ENCODE data around the gene TEX35.

The TEX35 gene

DNA sequence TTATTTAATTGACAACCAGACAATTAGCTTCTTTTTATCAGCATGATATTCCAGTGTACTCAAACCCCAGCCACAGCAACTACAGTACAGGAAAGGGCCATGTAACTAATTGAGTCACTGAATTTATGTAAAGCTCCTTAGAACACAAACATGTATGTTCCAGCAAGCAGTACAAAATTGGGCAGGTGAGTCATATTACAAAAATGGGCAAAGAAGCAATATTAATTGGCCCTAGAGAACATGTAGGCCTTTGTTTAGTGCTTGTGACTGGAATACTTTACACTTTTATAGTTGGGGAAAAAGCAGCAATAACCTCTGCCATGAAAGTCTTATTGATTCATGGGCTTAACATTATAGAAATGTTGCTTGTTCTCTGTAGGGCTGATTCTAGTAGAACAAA is 47.9 kb upstream of the TEX35 start:
- no peaks in the 10 kb centered on the region for H3K4me1 ChIP-seq (ENCODE audit: control insufficient read depth, insufficient read depth, low read length)
- H3K9me3 ChIP-seq (ENCODE audit: control insufficient read depth, insufficient read depth, low read depth, low read length) = no peaks in the 10 kb centered on the region
- H3K36me3 ChIP-seq (ENCODE audit: control insufficient read depth in 2 of 2, insufficient read depth in 1 of 2, low read length in 2 of 2) = peaks cover 0 to 16% of the 10 kb centered on the region in 2 experiments; a peak in 1 of 3 replicates
- no peak overlapping the region for H3K4me3 ChIP-seq (ENCODE audit: low read depth, low read length)
- ChIA-PET POLR2A (interaction anchor here (0.6 kb wide), 1 partner anchor 15 kb away, joined by 4 read pairs; no protein-coding TSS in a partner anchor), CTCF (interaction anchor here (0.6 to 2.6 kb wide), 4 partner anchors 28 to 537 kb away, joined by 3 to 19 read pairs (median 4); no protein-coding TSS in a partner anchor)
- no peak for TF ChIP-seq ZNF157 (tag by site-specific recombination; IDR thresholded peaks at IDR 0.05)
- no peak for TF ChIP-seq ZNF433 (tag by site-specific recombination; IDR thresholded peaks at IDR 0.05; ENCODE audit: low read depth)
- TF ChIP-seq, protein P1, sequence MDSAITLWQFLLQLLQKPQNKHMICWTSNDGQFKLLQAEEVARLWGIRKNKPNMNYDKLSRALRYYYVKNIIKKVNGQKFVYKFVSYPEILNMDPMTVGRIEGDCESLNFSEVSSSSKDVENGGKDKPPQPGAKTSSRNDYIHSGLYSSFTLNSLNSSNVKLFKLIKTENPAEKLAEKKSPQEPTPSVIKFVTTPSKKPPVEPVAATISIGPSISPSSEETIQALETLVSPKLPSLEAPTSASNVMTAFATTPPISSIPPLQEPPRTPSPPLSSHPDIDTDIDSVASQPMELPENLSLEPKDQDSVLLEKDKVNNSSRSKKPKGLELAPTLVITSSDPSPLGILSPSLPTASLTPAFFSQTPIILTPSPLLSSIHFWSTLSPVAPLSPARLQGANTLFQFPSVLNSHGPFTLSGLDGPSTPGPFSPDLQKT (IDR thresholded peaks at IDR 0.05; ENCODE audit: borderline replicate concordance, low read depth, low read length) = no peak
- no peak for TF ChIP-seq ZNF530 (tag by site-specific recombination; IDR thresholded peaks at IDR 0.05; ENCODE audit: low read depth)
- no peak for TF ChIP-seq BCL11A (tag by site-specific recombination; IDR thresholded peaks at IDR 0.05; ENCODE audit: low read depth)
- no peak for TF ChIP-seq ZBTB26 (tag by site-specific recombination; optimal IDR thresholded peaks at IDR 0.05)
- no peak for TF ChIP-seq ZSCAN23 (tag by site-specific recombination; IDR thresholded peaks at IDR 0.05)
- TF ChIP-seq ZNF174 (tag by site-specific recombination; IDR thresholded peaks at IDR 0.05) = no peak
- TF ChIP-seq ZNF148 (tag by site-specific recombination; IDR thresholded peaks at IDR 0.05; ENCODE audit: borderline replicate concordance) = no peak
- no peak for TF ChIP-seq ZNF354C (tag by site-specific recombination; IDR thresholded peaks at IDR 0.05; ENCODE audit: borderline replicate concordance, low read depth)
- TF ChIP-seq KLF9 (tag by site-specific recombination; IDR thresholded peaks at IDR 0.05; ENCODE audit: low read depth) = no peak
- no peak for TF ChIP-seq SP3 (tag by site-specific recombination; IDR thresholded peaks at IDR 0.05)
- no peak overlapping the region for H3K27ac ChIP-seq (ENCODE audit: extremely low read depth, low read depth, low read length)

GRCh38 chr1:178467837-178468236 is 45.1 kb upstream of the TEX35 start:
- no peak overlapping the region for H3K4me3 ChIP-seq (ENCODE audit: low read depth, low read length)

DNA sequence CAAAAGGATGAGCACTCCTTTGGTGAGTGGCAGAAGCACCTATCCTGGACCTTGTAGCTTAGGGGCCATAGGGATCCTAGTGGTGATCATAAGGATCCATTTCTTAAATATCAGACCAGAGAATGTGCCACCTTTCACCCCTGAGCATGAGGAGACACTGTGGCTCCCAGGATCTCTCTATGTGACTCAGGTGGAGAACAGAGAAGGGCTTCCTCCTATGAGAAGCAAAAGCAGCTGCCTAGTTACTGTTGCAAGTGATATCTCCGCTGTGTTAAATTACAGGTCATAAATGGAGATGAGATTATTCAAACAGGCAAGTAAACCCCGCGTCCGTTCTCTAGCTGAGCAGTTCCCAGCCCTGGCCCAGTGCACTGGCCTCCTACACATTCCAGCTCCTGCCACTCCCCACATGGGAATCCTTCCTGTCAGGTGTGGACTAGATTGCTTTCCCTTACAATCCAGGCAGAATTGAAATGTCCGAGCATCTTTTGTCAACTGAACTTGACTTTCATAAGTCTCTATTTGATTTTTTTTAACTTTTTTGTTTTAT is 42.4 kb upstream of the TEX35 start:
- Histone ChIP-seq H3K9me3 (ENCODE audit: control insufficient read depth, insufficient read depth, low read depth, low read length) (no peaks in the 10 kb centered on the region), H3K4me3 (ENCODE audit: low read depth, low read length) (no peak overlapping the region), H3K36me3 (ENCODE audit: control insufficient read depth in 2 of 2, insufficient read depth in 1 of 2, low read length in 2 of 2) (peaks cover 0 to 24% of the 10 kb centered on the region in 2 experiments; a peak in 1 of 3 replicates), H3K4me1 (ENCODE audit: control insufficient read depth, insufficient read depth, low read length) (no peaks in the 10 kb centered on the region), H3K27ac (ENCODE audit: extremely low read depth, low read depth, low read length) (no peak overlapping the region)
- CTCF ChIA-PET = interaction anchor here (0.9 to 4.0 kb wide), 2 partner anchors 31 to 1339 kb away, joined by 3 to 22 read pairs; no protein-coding TSS in a partner anchor
- POLR2A ChIA-PET = interaction anchor here (0.9 kb wide), 1 partner anchor 25 kb away, joined by 4 read pairs; no protein-coding TSS in a partner anchor
- no peak for TF ChIP-seq ZNF670 (tag by site-specific recombination; IDR thresholded peaks at IDR 0.05; ENCODE audit: low read depth)
- TF ChIP-seq, protein P2, sequence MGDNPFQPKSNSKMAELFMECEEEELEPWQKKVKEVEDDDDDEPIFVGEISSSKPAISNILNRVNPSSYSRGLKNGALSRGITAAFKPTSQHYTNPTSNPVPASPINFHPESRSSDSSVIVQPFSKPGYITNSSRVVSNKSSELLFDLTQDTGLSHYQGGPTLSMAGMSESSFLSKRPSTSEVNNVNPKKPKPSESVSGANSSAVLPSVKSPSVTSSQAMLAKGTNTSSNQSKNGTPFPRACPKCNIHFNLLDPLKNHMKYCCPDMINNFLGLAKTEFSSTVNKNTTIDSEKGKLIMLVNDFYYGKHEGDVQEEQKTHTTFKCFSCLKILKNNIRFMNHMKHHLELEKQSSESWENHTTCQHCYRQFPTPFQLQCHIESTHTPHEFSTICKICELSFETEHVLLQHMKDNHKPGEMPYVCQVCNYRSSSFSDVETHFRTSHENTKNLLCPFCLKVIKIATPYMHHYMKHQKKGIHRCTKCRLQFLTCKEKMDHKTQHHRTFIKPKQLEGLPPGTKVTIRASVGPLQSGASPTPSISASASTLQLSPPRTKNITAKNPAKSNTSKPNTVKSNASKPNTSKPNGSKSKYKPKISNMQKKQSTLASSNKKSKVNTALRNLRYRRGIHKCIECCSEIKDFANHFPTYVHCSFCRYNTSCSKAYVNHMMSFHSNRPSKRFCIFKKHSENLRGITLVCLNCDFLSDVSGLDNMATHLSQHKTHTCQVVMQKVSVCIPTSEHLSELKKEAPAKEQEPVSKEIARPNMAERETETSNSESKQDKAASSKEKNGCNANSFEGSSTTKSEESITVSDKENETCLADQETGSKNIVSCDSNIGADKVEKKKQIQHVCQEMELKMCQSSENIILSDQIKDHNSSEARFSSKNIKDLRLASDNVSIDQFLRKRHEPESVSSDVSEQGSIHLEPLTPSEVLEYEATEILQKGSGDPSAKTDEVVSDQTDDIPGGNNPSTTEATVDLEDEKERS (tag by site-specific recombination; IDR thresholded peaks at IDR 0.05) = no peak
- no peak for TF ChIP-seq ZNF791 (tag by site-specific recombination; IDR thresholded peaks at IDR 0.05)
- TF ChIP-seq, protein P3, sequence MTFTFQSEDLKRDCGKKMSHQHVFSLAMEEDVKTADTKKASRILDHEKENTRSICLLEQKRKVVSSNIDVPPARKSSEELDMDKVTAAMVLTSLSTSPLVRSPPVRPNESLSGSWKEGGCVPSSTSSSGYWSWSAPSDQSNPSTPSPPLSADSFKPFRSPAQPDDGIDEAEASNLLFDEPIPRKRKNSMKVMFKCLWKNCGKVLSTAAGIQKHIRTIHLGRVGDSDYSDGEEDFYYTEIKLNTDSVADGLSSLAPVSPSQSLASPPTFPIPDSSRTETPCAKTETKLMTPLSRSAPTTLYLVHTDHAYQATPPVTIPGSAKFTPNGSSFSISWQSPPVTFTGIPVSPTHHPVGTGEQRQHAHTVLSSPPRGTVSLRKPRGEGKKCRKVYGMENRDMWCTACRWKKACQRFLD (tag by site-specific recombination; IDR thresholded peaks at IDR 0.05) = no peak
- no peak for TF ChIP-seq ZNF521 (tag by site-specific recombination; IDR thresholded peaks at IDR 0.05)
- no peak for TF ChIP-seq ZNF416 (tag by site-specific recombination; IDR thresholded peaks at IDR 0.05)
- no peak for TF ChIP-seq ZNF544 (tag by site-specific recombination; IDR thresholded peaks at IDR 0.05)
- TF ChIP-seq MEIS1 (CRISPR knock-in tag; IDR thresholded peaks at IDR 0.05; ENCODE audit: borderline replicate concordance) = no peak

More at GRCh38 chr1:178467837-178468236, 45.1 kb upstream of the TEX35 start:
- Histone ChIP-seq H3K9me3 (ENCODE audit: control insufficient read depth, insufficient read depth, low read depth, low read length) (no peaks in the 10 kb centered on the region), H3K4me1 (ENCODE audit: control insufficient read depth, insufficient read depth, low read length) (no peaks in the 10 kb centered on the region), H3K36me3 (ENCODE audit: control insufficient read depth in 2 of 2, insufficient read depth in 1 of 2, low read length in 2 of 2) (peaks cover 0 to 17% of the 10 kb centered on the region in 2 experiments; a peak in 1 of 3 replicates), H3K27ac (ENCODE audit: extremely low read depth, low read depth, low read length) (no peak overlapping the region)
- CTCF ChIA-PET = no interaction called here
- POLR2A ChIA-PET = no interaction called here
- no peak for TF ChIP-seq GLI4 (tag by site-specific recombination; IDR thresholded peaks at IDR 0.05)
- no peak for TF ChIP-seq ZFP69B (tag by site-specific recombination; IDR thresholded peaks at IDR 0.05)
- TF ChIP-seq ZNF610 (tag by site-specific recombination; IDR thresholded peaks at IDR 0.05; ENCODE audit: borderline replicate concordance) = no peak

Measured in HEK293 (cell line).